DOHH2 (cell line): ENCODE results near the gene OR4K2.

Source experiments
- EZH2phosphoT487 ChIP-seq: fragments of 200-600 bp; sonication (generic); IDR thresholded peaks from 2 replicates; pipeline ENCODE4 v1.6.1; 2017; ENCODE audit warnings: borderline replicate concordance, mild to moderate bottlenecking, antibody characterized with exemption, low read length, moderate library complexity, mixed read lengths
- TF ChIP-seq, protein P1 (sequence below): fragments of 200-600 bp; sonication (generic); IDR thresholded peaks from one replicate; pipeline ENCODE4 v1.5.1; 2014; ENCODE audit warnings: antibody characterized with exemption, mild to moderate bottlenecking, low read depth, low read length; ENCODE audit not compliant: poor library complexity, severe bottlenecking

DNA sequence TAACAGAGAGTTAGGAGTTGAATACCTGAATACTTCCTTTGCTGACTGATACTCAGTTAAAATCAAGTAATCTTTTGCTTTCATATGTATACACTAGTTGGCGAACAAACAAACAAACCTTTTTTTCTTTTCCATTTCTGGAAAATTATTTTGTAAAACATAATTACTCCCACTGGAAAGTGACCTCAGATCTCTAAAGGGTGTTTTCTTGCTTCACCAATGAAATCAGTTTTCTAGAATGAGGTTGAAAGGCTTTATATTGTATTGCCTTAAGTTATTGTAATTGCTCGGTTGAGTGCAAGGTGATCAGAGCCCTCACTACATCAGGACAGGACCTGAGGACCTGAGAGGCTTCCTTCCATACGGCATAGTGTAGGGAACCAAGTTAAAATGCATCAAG is 55.7 kb downstream of the OR4K2 start, which contains the start of gene OR4K1:
- TF ChIP-seq, protein P1, sequence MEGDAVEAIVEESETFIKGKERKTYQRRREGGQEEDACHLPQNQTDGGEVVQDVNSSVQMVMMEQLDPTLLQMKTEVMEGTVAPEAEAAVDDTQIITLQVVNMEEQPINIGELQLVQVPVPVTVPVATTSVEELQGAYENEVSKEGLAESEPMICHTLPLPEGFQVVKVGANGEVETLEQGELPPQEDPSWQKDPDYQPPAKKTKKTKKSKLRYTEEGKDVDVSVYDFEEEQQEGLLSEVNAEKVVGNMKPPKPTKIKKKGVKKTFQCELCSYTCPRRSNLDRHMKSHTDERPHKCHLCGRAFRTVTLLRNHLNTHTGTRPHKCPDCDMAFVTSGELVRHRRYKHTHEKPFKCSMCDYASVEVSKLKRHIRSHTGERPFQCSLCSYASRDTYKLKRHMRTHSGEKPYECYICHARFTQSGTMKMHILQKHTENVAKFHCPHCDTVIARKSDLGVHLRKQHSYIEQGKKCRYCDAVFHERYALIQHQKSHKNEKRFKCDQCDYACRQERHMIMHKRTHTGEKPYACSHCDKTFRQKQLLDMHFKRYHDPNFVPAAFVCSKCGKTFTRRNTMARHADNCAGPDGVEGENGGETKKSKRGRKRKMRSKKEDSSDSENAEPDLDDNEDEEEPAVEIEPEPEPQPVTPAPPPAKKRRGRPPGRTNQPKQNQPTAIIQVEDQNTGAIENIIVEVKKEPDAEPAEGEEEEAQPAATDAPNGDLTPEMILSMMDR = no peak
- no peak for TF ChIP-seq EZH2phosphoT487
